Measurements from ENCODE around the gene CLMN. TPM values are rescaled to one million over a fixed set of nuclear protein-coding genes. Genes with fewer than 3 reads are reported as not detected.

The CLMN gene
- total and polyA plus RNA-seq, 2 of the 13 experiments (the other 11 are each of a cell fraction or from before 2014, with no cell fraction given): 15.1 to 16.7 TPM

DNA sequence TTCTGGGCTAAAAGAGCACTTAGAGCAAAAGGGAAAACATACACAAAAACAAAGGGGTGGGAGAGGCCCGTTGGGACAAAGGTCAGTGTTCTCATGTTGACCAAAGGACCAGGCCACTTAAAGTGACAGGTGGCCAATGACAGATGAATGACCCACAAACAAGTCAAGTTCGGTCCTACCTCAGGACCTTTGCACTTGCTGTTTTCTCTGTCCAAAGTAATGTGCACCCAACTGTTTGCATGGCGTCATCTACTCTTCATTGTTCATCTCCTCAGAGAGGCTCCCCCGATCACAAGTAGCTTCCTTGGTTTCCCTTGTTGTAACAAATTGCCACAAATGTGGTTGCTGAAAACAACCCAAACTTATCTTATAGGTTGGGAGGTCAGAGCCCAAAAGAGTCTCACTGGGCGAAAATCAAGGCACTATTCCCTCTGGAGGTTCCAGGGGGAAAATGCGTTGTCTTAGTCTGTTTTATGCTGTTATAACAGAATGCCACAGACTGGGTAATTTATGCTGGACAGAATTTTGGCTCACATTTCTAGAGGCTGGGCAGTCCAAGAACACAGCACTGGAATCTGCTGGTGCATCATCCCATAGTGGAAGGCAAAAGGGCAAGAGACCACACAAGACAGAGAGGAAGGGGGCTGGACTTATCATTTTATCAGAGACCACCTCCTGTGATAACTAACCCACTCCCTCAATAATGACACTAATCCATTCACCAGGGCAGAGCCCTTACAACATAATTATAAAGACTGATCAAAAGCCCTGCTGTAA lies 23.9 kb downstream of the CLMN start (continued):
- TF ChIP-seq ZNF879 (CRISPR knock-in tag; IDR thresholded peaks at IDR 0.05) (no peak), ZNF788 (CRISPR knock-in tag; IDR thresholded peaks at IDR 0.05; ENCODE audit: borderline replicate concordance) (peak; percentile 53; the same call in 1 of the 2 replicates), KAT8 (CRISPR knock-in tag; IDR thresholded peaks at IDR 0.05) (peak; percentile 38; the same call in 1 of the 2 replicates), SMC3 (IDR thresholded peaks at IDR 0.05; ENCODE audit: low read length) (no peak), HNF4G (IDR thresholded peaks at IDR 0.05; ENCODE audit: borderline replicate concordance, low read depth, low read length) (peak; percentile 97), HNF4G (CRISPR knock-in tag; IDR thresholded peaks at IDR 0.05; ENCODE audit: borderline replicate concordance, low read depth) (peak; percentile 89), ATF2 (CRISPR knock-in tag; IDR thresholded peaks at IDR 0.05) (peak; percentile 88; the same call in 1 of the 2 replicates), HNRNPK (IDR thresholded peaks at IDR 0.05; ENCODE audit: low read depth, low read length, poor library complexity, severe bottlenecking) (no peak), NCOR1 (IDR thresholded peaks at IDR 0.05; ENCODE audit: borderline replicate concordance, low read length) (peak; percentile 69; the same call in 1 of the 2 replicates), ZBTB25 (CRISPR knock-in tag; IDR thresholded peaks at IDR 0.05) (0 out of 2 replicates have a peak, but pooled peaks have one; percentile 36), YEATS2 (CRISPR knock-in tag; IDR thresholded peaks at IDR 0.05; ENCODE audit: borderline replicate concordance) (no peak), FOSL2 (CRISPR knock-in tag; IDR thresholded peaks at IDR 0.05) (peak; percentile 77), KDM4B (CRISPR knock-in tag; IDR thresholded peaks at IDR 0.05) (no peak), ZNF280D (CRISPR knock-in tag; IDR thresholded peaks at IDR 0.05) (peak; percentile 98), SALL1 (CRISPR knock-in tag; IDR thresholded peaks at IDR 0.05) (peak; percentile 79), ZFP1 (CRISPR knock-in tag; IDR thresholded peaks at IDR 0.05) (0 out of 2 replicates have a peak, but pooled peaks have one; percentile 61)
- TF ChIP-seq, protein P1, sequence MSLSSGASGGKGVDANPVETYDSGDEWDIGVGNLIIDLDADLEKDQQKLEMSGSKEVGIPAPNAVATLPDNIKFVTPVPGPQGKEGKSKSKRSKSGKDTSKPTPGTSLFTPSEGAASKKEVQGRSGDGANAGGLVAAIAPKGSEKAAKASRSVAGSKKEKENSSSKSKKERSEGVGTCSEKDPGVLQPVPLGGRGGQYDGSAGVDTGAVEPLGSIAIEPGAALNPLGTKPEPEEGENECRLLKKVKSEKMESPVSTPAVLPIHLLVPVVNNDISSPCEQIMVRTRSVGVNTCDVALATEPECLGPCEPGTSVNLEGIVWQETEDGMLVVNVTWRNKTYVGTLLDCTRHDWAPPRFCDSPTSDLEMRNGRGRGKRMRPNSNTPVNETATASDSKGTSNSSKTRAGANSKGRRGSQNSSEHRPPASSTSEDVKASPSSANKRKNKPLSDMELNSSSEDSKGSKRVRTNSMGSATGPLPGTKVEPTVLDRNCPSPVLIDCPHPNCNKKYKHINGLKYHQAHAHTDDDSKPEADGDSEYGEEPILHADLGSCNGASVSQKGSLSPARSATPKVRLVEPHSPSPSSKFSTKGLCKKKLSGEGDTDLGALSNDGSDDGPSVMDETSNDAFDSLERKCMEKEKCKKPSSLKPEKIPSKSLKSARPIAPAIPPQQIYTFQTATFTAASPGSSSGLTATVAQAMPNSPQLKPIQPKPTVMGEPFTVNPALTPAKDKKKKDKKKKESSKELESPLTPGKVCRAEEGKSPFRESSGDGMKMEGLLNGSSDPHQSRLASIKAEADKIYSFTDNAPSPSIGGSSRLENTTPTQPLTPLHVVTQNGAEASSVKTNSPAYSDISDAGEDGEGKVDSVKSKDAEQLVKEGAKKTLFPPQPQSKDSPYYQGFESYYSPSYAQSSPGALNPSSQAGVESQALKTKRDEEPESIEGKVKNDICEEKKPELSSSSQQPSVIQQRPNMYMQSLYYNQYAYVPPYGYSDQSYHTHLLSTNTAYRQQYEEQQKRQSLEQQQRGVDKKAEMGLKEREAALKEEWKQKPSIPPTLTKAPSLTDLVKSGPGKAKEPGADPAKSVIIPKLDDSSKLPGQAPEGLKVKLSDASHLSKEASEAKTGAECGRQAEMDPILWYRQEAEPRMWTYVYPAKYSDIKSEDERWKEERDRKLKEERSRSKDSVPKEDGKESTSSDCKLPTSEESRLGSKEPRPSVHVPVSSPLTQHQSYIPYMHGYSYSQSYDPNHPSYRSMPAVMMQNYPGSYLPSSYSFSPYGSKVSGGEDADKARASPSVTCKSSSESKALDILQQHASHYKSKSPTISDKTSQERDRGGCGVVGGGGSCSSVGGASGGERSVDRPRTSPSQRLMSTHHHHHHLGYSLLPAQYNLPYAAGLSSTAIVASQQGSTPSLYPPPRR (CRISPR knock-in tag; IDR thresholded peaks at IDR 0.05; ENCODE audit: borderline replicate concordance): peak; percentile 85

Measured in HepG2 (cell line).